NCI-H1092 treated with DMSO at 0.1 percent for 48 hours (cell line): ENCODE results near the gene FCHSD1.
"Not testable (repeated sequence)": the region's sequence is repeated elsewhere in the genome, so short reads cannot be mapped to it uniquely, and the experiment has no call there.

Experiments used
- DNase-seq: peaks from one replicate; lab custom pipeline; 2025; lab: John Stamatoyannopoulos, UW

Gene FCHSD1

GRCh38 chr5:141617682-141618029, 33.6 kb downstream of the FCHSD1 start:
- no peak for DNase-seq

DNA sequence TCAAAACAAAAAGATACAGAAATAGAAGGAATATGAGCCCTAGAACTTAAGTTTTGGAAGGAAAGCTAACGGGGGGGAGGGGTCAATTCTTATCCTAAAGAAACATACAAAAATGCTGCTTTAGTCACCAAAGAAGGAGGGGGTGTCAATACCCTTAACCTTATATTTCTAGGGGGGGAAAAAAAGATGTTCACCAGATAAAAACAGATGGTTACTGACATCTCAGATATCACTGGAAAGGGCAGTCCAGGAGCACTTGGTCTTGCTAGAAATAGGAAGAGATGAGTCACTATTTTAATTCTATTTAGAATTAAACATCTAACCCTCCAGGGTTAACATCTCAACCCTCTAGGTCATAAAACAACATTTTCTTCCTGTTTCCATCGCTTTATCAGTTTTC, 34.1 kb downstream of the FCHSD1 start:
- DNase-seq: no peak

DNA sequence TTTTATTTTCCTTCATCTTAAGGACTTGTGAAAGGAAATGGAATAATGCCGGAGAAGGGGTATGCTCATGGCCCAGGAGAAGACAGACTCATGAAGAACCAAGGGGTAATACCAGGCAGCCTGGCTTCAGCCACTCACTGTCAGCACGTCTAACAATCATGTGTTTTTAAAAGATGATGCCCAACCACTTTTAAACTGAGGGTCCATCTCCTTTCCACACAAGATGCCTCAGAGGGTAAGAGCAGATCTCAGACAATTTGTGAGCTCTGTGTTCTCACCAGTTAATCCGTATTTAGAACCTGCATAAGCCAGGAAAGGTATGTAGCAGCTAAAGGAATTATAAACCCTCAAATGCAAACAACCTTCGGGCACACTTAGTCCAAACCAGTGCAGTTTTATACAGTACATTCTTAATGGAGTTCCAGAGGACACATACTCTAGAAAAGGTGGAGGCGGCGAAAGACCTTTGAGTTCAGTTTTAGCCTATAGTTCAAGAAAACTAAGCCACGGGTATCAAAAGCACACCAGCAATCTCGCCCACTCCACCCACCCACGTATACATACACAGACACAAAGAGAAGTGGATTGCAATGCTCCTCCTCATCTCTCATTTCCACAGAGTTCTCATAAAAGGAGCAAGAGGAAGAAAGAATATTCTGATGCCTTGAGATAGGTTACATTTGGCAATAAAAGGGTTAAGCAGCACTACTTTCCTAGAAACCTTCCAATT, 35.1 kb downstream of the FCHSD1 start:
- no peak for DNase-seq

- DNase-seq: no peak
These were observed 37.9 kb downstream of the FCHSD1 start for GRCh38 chr5:141613344-141613743.

DNA sequence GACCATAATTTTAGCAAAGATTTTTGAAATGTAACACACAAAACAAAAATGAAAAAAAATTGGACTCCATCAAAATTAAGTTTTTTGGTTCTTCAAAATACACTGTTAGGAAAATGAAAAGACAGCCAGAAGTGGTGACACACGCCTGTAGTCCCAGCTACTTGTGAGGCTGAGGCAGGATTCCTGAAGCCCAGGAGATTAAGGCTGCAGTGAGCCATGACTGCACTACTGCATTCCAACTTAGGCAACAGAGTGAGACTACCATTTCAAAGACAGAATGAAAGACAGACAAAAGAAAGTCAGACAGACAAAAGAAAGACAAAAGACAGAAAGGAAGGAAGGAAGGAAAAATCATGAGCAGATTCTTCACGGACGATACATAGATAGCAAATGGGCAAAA, 39.9 kb downstream of the FCHSD1 start:
- no peak for DNase-seq

DNA sequence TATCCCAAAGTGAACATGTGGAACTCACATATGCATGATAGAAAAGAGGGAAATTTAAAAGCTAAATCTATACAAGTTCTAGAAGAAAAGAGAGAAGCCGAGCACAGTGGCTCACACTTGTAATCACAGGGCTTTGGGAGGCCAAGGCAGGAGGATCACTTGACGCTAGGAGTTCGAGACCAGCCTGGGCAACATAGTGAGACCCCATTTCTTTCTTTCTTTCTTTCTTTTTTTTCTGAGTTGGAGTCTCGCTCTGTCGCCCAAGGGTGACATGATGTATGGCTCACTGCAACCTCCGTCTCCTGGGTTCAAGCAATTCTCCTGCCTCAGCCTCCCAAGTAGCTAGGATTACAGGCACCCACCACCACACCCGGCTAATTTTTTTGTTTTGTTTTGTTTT, 41.3 kb downstream of the FCHSD1 start:
- not testable (repeated sequence) for DNase-seq

DNA sequence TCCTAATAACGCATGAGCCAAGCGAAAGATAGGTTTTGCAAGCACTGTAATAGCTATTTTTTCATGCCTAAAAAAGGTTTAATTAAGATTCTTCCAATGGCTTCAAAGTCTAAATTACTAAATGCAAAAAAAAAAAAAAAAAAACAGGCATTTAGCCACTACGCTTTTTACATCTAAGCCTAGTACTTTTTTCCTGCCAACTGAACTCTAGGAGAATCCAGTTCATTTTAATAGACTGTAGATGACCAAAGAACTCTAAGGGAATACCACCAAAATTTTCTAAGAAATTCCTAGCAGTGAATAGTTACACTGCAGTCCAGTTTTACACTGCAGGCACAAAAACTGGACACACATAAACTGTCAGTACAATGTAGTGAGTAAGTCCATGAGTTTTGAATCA, 42.2 kb downstream of the FCHSD1 start:
- DNase-seq: no peak

DNA sequence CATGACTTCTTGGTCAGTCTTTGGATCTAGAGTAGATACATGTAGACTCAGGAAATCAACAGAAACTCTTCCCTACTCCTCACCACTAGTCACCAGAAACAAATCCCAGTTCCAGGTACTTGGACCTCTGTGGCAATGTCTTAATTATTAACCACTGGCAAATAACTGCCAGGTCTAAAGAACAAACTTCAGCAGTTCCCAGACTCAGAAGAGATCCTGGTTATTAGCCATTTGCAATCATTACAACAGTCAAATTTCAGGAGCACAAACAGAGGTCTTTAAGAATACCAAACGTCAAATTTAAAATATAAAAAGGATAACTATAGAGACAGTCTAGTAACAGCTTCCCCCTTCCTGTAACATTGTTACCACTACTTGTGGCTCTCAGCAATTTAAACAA, 42.7 kb downstream of the FCHSD1 start:
- DNase-seq: no peak

- no peak for DNase-seq
These were observed 43.2 kb downstream of the FCHSD1 start for GRCh38 chr5:141608046-141608445.

- no peak for DNase-seq
These were observed 45.5 kb downstream of the FCHSD1 start for GRCh38 chr5:141605523-141606277.

- no peak for DNase-seq
These were observed 47.1 kb downstream of the FCHSD1 start for GRCh38 chr5:141603923-141604717.

- no peak for DNase-seq
These were observed 48.6 kb downstream of the FCHSD1 start for GRCh38 chr5:141602606-141603005.

DNA sequence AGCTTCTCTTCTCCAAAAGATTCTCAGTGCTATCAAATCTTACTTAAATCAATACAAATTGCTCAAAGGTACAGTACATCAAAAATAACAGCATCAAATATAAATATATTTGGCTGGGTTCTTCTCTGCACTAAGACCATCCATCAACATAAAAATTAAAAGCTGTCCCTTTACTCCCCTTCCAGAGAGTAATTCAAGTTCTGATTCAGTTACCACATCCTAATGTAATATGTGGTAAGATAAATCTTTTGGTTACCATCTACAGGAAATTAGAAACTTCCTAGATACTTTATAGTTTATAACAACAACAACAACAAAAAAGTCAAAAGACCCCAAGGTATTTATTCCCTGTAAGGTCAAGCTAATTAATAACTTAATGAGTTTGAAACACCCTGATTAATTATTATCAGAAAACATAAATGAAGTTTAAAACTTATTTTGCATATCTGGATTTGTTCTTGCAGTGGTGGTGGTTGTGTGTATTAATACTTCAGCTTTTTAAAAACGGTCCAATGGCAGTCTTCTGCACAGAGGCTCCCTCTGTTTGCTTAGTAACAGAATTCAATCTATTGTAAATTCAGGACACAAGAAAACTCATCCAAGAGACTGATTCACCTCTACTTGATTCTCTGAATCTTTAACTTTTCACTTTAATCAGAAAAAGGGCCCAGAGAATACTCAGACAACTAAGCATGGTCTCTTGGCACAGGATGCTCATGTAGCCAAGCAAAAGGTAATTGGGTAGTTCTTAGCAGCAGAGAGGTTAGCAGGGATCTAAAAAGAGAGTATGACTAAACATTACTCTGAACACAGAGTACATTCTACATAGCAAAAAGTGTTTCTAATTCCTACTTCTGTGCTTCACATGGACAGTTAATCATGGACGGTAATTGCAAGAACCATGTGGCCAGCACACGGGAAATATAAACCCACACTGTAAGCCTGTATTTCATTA, 52.5 kb downstream of the FCHSD1 start:
- DNase-seq: no peak

DNA sequence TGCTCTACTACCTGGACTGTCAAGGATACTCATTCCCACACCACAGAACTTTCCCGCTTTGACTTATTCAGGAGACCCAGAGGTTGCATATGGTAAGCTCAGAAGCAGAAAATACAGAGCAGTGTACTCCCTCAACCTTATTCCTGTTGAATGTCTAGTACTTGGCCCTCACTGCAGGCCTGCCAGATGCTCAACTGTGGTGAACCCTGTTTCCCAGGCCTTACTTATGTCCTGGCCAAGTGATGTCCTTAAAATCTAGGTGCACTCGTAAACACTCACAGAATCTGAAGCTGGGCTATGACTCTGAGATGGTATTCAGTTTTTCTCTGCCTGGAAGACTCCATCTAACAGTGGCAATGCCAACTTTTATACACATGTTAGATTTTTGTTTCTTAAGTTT, 53.4 kb downstream of the FCHSD1 start:
- DNase-seq: no peak

GRCh38 chr5:141597394-141597793, 53.8 kb downstream of the FCHSD1 start:
- no peak for DNase-seq

DNA sequence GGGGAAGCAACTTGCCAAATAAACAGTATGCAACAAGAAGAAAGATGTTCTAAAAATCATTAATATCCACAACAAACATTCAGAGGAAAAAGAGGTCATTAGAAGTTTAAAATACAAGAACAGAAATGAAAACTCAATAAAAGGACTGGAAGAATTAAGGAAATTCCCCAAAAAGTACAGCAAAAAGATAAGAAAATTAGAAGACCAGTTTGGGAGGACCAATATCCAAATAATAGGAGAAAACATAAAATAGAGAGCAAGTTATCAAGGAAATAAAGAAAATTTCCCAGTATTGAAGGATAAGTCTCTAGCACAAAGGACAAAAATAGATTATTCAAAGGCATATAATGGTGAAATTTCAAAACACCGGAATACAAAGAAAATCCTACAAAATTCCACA, 54.4 kb downstream of the FCHSD1 start:
- DNase-seq: no peak

- DNase-seq: no peak
These were observed 61.1 kb downstream of the FCHSD1 start for GRCh38 chr5:141590127-141590526.
